Measurements from ENCODE around the gene SLC2A2. TPM values are rescaled to one million over a fixed set of nuclear protein-coding genes. Genes with fewer than 3 reads are reported as not detected.

The SLC2A2 gene
- total and polyA plus RNA-seq, 4 donors, result 160 to 506 (median 321) TPM

- H3K27ac ChIP-seq (ENCODE audit: low read depth in 1 of 2, low read length in 2 of 2), result no peak overlapping the region
- H3K9me3 ChIP-seq (ENCODE audit: control insufficient read depth in 4 of 4, low read length in 3 of 4), result no peaks in the 10 kb centered on the region
- H3K4me1 ChIP-seq (ENCODE audit: control insufficient read depth in 4 of 4, insufficient read depth in 4 of 4, low read length in 3 of 4), result no peaks in the 10 kb centered on the region
- H3K4me3 ChIP-seq (ENCODE audit: low read depth in 1 of 3, low read length in 3 of 3), result no peak overlapping the region
- DNase-seq (ENCODE audit: low spot score), result no peak
- no peak overlapping the region for H3K9ac ChIP-seq (ENCODE audit: low read depth in 1 of 2, low read length in 2 of 2)
- no peaks in the 10 kb centered on the region for H3K36me3 ChIP-seq (ENCODE audit: control insufficient read depth in 4 of 4, insufficient read depth in 3 of 4, low read depth in 1 of 4, low read length in 3 of 4)
- TF ChIP-seq HNF4A (conservative IDR thresholded peaks at IDR 0.05) (no peak), RXRA (IDR thresholded peaks at IDR 0.05) (no peak), NR2F2 (IDR thresholded peaks at IDR 0.05) (no peak), HNF4G (IDR thresholded peaks at IDR 0.05) (no peak), YY1 (IDR thresholded peaks at IDR 0.05) (no peak), FOXA1 (IDR thresholded peaks at IDR 0.05) (no peak), REST (IDR thresholded peaks at IDR 0.05) (no peak), JUND (IDR thresholded peaks at IDR 0.05) (no peak), TAF1 (conservative IDR thresholded peaks at IDR 0.05) (no peak), MAX (IDR thresholded peaks at IDR 0.05) (no peak), EGR1 (IDR thresholded peaks at IDR 0.05; ENCODE audit: low read depth in 2 of 2) (no peak), FOXA2 (IDR thresholded peaks at IDR 0.05) (no peak), SP1 (IDR thresholded peaks at IDR 0.05) (no peak), ATF3 (IDR thresholded peaks at IDR 0.05) (no peak), RAD21 (IDR thresholded peaks at IDR 0.05) (no peak), CTCF (IDR thresholded peaks at IDR 0.05; ENCODE audit: low read depth, low read length, missing input control) (no peak), GABPA (IDR thresholded peaks at IDR 0.05 in 1 of 2, conservative IDR thresholded peaks at IDR 0.05 in 1 of 2) (no peak)
- TF ChIP-seq, protein P1, sequence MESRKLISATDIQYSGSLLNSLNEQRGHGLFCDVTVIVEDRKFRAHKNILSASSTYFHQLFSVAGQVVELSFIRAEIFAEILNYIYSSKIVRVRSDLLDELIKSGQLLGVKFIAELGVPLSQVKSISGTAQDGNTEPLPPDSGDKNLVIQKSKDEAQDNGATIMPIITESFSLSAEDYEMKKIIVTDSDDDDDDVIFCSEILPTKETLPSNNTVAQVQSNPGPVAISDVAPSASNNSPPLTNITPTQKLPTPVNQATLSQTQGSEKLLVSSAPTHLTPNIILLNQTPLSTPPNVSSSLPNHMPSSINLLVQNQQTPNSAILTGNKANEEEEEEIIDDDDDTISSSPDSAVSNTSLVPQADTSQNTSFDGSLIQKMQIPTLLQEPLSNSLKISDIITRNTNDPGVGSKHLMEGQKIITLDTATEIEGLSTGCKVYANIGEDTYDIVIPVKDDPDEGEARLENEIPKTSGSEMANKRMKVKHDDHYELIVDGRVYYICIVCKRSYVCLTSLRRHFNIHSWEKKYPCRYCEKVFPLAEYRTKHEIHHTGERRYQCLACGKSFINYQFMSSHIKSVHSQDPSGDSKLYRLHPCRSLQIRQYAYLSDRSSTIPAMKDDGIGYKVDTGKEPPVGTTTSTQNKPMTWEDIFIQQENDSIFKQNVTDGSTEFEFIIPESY (IDR thresholded peaks at IDR 0.05), result no peak
- H3K27me3 ChIP-seq (ENCODE audit: control insufficient read depth in 4 of 4, insufficient read depth in 4 of 4, low read length in 3 of 4), result no peaks in the 10 kb centered on the region
Measured at GRCh38 chr3:171072432-171072831, 45.9 kb upstream of the SLC2A2 start.

Data from liver (tissue), 9 donors.